Karpas-422 (cell line): ENCODE data around the gene KRT2. TPM values are rescaled to one million over a fixed set of nuclear protein-coding genes. Genes with fewer than 3 reads are reported as not detected.

Experiments used
- DNase-seq: peaks from one replicate; pipeline ENCODE4 v3.0.0-alpha.2; 2015
- H2AFZ ChIP-seq: fragments of 200-600 bp; sonication (generic); 2 replicates; pipeline ENCODE4 v1.6.1; 2014; ENCODE audit warnings: antibody characterized with exemption, low read length, mixed read lengths
- H3K27ac ChIP-seq: fragments of 200-600 bp; sonication (generic); 2 replicates; pipeline ENCODE4 v1.5.1; 2014; ENCODE audit warnings: mild to moderate bottlenecking, low read length, moderate library complexity
- H3K27me3 ChIP-seq: fragments of 200-600 bp; sonication (generic); 2 replicates; pipeline ENCODE4 v1.6.1; 2014; ENCODE audit warnings: low read length, mixed read lengths
- H3K36me3 ChIP-seq: fragments of 200-600 bp; sonication (generic); 2 replicates; pipeline ENCODE4 v1.6.1; 2014; ENCODE audit warnings: low read length, mixed read lengths; ENCODE audit not compliant: insufficient read depth
- H3K4me1 ChIP-seq: fragments of 200-600 bp; sonication (generic); 2 replicates; pipeline ENCODE4 v1.6.1; 2014; ENCODE audit warnings: mild to moderate bottlenecking, low read length, mixed read lengths
- H3K4me2 ChIP-seq: fragments of 200-600 bp; sonication (generic); 2 replicates; pipeline ENCODE4 v1.6.1; 2014; ENCODE audit warnings: low read length, low read depth, mild to moderate bottlenecking; ENCODE audit not compliant: poor library complexity, severe bottlenecking
- H3K4me3 ChIP-seq: fragments of 200-600 bp; sonication (generic); 2 replicates; pipeline ENCODE4 v1.5.1; 2014; ENCODE audit warnings: mild to moderate bottlenecking, antibody characterized with exemption, low read length, mixed read lengths
- H3K79me2 ChIP-seq: fragments of 200-600 bp; sonication (generic); 2 replicates; pipeline ENCODE4 v1.6.1; 2014; ENCODE audit warnings: mild to moderate bottlenecking, low read length, mixed read lengths
- H3K9ac ChIP-seq: fragments of 200-600 bp; sonication (generic); 2 replicates; pipeline ENCODE4 v1.6.0; 2014; ENCODE audit warnings: low read length
- H3K9me2 ChIP-seq: fragments of 200-600 bp; sonication (generic), shearing (Covaris generic); replicated peaks from 2 replicates; pipeline ENCODE4 v1.6.0; 2014; ENCODE audit warnings: mild to moderate bottlenecking, low read length, moderate library complexity; ENCODE audit not compliant: insufficient read depth
- H3K9me3 ChIP-seq: fragments of 300-700, 200-600 bp; sonication (generic); 2 replicates; pipeline ENCODE4 v1.6.1; 2014; ENCODE audit warnings: low read length, mixed read lengths
- H4K20me1 ChIP-seq: fragments of 200-600 bp; sonication (generic); 2 replicates; pipeline ENCODE4 v1.6.1; 2014; ENCODE audit warnings: mild to moderate bottlenecking, antibody characterized with exemption, low read length, low read depth; ENCODE audit not compliant: insufficient read depth
- total RNA-seq: library from RNA; depleted of rRNA; stranded (reverse); fragments of >200 nt; shearing (Covaris generic); gene quantifications from 2 replicates; pipeline ENCODE4 v1.2.3, GENCODE V29; 2014; ENCODE audit warnings: low replicate concordance

KRT2 gene
- total RNA-seq, 1 experiment from 2014 or later: not detected

DNA sequence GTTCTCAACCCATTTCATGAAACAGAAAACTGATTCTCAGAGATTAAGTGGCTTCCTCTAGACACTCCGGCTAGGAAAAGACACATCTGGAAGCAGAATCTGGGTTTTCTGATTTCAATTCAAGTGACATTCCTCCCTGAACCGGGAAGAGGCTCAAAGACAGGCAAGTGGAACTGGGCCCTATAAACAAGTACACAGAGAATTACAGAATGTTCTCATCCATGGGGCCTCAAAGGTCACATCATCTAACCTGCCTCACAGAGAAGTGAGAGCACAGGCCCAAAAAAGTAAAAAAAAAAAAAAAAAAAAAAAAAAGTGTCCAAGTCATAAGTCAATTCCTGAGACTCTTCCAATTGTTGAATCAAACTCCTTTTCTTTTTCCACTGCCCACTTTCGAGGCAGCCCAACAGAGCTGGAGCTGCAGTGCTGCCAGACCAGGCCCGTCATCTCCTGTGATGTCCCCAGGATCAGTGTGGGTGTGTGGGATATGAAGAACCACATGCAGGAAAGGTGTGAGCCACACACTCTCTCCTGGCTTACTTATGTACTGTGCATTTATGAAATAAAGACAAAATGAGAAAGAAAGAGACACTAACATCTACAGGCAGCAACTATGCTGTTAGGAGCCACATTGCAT, 31.0 kb upstream of the KRT2 start:
- Histone ChIP-seq H4K20me1 (no peaks in the 10 kb centered on the region), H3K9me2 (no peaks in the 10 kb centered on the region), H3K27me3 (no peaks in the 10 kb centered on the region), H3K9ac (no peak overlapping the region), H3K9me3 (no peaks in the 10 kb centered on the region), H3K79me2 (no peaks in the 10 kb centered on the region), H3K4me1 (no peaks in the 10 kb centered on the region), H2AFZ (no peak overlapping the region), H3K27ac (no peak overlapping the region), H3K4me3 (no peak overlapping the region), H3K36me3 (no peaks in the 10 kb centered on the region), H3K4me2 (no peak overlapping the region)
- no peak for DNase-seq

- H3K27me3 ChIP-seq: no peaks in the 10 kb centered on the region
- DNase-seq: no peak
- H3K79me2 ChIP-seq: no peaks in the 10 kb centered on the region
- no peak overlapping the region for H3K4me2 ChIP-seq
- H3K4me1 ChIP-seq: no peaks in the 10 kb centered on the region
- no peak overlapping the region for H3K27ac ChIP-seq
- no peaks in the 10 kb centered on the region for H3K9me2 ChIP-seq
- no peak overlapping the region for H3K9ac ChIP-seq
- H3K9me3 ChIP-seq: no peaks in the 10 kb centered on the region
- H2AFZ ChIP-seq: no peak overlapping the region
- H4K20me1 ChIP-seq: no peaks in the 10 kb centered on the region
- H3K36me3 ChIP-seq: no peaks in the 10 kb centered on the region
- no peak overlapping the region for H3K4me3 ChIP-seq
Measured at GRCh38 chr12:52682381-52682660, 30.3 kb upstream of the KRT2 start.

DNA sequence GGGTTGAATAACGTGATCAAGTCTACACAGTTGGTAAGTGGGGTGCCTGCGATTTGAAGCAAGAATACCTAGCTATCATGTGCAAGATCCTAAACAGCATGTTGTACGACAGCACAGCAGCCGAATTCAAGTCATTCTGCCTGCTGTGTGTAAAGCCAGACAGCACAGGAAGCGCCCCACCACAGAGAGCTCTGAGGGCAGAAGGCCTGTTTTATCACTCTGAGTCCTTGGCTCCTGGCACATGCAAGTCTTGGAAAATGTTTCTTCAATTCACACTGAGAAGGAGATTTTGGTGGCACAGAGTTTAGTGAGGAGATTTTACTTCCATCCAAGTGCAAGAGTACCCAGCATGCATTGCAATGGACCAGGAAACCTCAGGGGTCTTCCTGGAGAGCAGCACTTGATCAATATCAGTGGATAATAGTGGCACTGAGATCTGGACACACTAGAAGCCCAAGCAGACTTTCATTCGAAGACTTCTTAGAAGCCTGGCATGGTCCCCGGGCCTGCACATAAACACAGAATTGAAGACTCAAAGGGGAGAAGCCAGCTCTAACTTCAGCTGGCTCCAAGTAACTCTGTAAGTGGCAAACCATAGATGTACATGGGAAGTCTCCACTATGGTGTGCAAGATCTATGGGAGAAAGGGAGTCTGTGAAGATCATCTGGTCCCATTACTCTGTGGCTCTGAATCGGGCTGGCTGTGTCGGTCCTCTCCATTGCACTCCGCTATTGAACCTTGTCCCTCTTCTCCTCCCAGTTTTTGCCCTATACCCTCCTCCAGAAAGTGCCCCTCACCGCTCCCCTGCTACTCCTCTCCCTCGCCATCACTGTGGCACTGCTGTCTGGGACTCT, 29.7 kb upstream of the KRT2 start:
- DNase-seq: no peak
- no peaks in the 10 kb centered on the region for H3K27me3 ChIP-seq
- H4K20me1 ChIP-seq: no peaks in the 10 kb centered on the region
- no peaks in the 10 kb centered on the region for H3K79me2 ChIP-seq
- H2AFZ ChIP-seq: no peak overlapping the region
- no peaks in the 10 kb centered on the region for H3K4me1 ChIP-seq
- H3K4me2 ChIP-seq: no peak overlapping the region
- H3K9me2 ChIP-seq: no peaks in the 10 kb centered on the region
- H3K9me3 ChIP-seq: no peaks in the 10 kb centered on the region
- H3K4me3 ChIP-seq: no peak overlapping the region
- H3K27ac ChIP-seq: no peak overlapping the region
- no peak overlapping the region for H3K9ac ChIP-seq
- no peaks in the 10 kb centered on the region for H3K36me3 ChIP-seq

GRCh38 chr12:52680363-52680762, 28.4 kb upstream of the KRT2 start, which contains the start of gene KRT1:
KRT1 (minus strand) TSS chr12:52680407; CDS start chr12:52680348, 59 bp downstream.
- Histone ChIP-seq H3K79me2 (no peaks in the 10 kb centered on the region), H3K4me2 (no peak within 1 kb of the TSS), H4K20me1 (no peaks in the 10 kb centered on the region), H2AFZ (no peak within 1 kb of the TSS), H3K4me3 (no peak within 1 kb of the TSS), H3K9me3 (no peaks in the 10 kb centered on the region), H3K9ac (no peak within 1 kb of the TSS), H3K27me3 (no peaks in the 10 kb centered on the region), H3K9me2 (no peaks in the 10 kb centered on the region), H3K36me3 (no peaks in the 10 kb centered on the region), H3K27ac (no peak within 1 kb of the TSS), H3K4me1 (no peaks in the 10 kb centered on the region)
- DNase-seq: no peak

GRCh38 chr12:52679875-52680274, 27.9 kb upstream of the KRT2 start:
- Histone ChIP-seq H3K27ac (no peak overlapping the region), H3K9me3 (no peaks in the 10 kb centered on the region), H4K20me1 (no peaks in the 10 kb centered on the region), H2AFZ (no peak overlapping the region), H3K9me2 (no peaks in the 10 kb centered on the region), H3K4me2 (no peak overlapping the region), H3K4me1 (no peaks in the 10 kb centered on the region), H3K9ac (no peak overlapping the region), H3K36me3 (no peaks in the 10 kb centered on the region), H3K27me3 (no peaks in the 10 kb centered on the region), H3K4me3 (no peak overlapping the region), H3K79me2 (no peaks in the 10 kb centered on the region)
- DNase-seq: no peak

DNA sequence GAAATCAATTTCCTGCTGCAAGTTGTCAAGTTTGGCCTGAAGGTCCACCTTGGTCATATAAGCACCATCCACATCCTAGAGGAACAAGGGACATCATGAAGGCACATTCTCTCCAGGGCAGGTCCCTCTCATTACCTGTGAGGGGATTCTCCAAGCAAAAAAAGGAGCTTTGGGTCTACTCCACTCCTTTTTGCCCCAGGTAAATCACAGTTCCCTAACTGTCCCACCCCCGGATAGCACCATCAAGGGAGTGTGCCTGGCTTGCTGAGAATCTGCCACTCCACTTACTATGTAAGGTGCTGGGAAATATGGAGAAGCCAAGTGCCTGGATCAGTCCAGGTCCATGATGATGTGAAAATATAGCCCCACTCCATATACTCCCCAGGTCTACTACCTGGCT, 25.7 kb upstream of the KRT2 start:
- no peak overlapping the region for H3K27ac ChIP-seq
- no peaks in the 10 kb centered on the region for H3K9me3 ChIP-seq
- H3K4me2 ChIP-seq: no peak overlapping the region
- H2AFZ ChIP-seq: no peak overlapping the region
- no peaks in the 10 kb centered on the region for H3K27me3 ChIP-seq
- H3K79me2 ChIP-seq: no peaks in the 10 kb centered on the region
- no peaks in the 10 kb centered on the region for H4K20me1 ChIP-seq
- no peak for DNase-seq
- H3K9ac ChIP-seq: no peak overlapping the region
- no peak overlapping the region for H3K4me3 ChIP-seq
- H3K9me2 ChIP-seq: no peaks in the 10 kb centered on the region
- no peaks in the 10 kb centered on the region for H3K36me3 ChIP-seq
- H3K4me1 ChIP-seq: no peaks in the 10 kb centered on the region

DNA sequence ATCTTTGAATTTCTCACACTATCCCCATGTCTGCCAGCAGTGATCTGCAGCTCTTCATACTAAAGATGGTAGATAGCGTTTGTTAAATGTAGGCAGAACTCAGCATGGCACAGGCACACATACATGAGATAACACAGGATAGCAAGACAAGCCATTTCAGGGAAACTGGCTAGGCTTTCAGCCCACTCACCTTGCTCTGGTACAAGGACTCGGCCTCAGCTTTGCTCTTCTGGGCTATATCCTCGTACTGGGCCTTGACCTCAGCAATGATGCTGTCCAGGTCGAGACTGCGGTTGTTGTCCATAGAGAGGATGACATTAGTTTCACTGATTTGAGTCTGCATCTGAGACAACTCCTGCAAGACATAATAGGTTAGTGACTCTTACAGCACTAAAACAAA, 25.1 kb upstream of the KRT2 start:
- Histone ChIP-seq H3K27ac (no peak overlapping the region), H3K9ac (no peak overlapping the region), H4K20me1 (no peaks in the 10 kb centered on the region), H3K4me2 (no peak overlapping the region), H3K4me1 (no peaks in the 10 kb centered on the region), H2AFZ (no peak overlapping the region), H3K79me2 (no peaks in the 10 kb centered on the region), H3K9me2 (no peaks in the 10 kb centered on the region), H3K36me3 (no peaks in the 10 kb centered on the region), H3K4me3 (no peak overlapping the region), H3K9me3 (no peaks in the 10 kb centered on the region), H3K27me3 (no peaks in the 10 kb centered on the region)
- DNase-seq: no peak

- no peak overlapping the region for H3K4me3 ChIP-seq
- no peaks in the 10 kb centered on the region for H3K9me2 ChIP-seq
- H3K9ac ChIP-seq: no peak overlapping the region
- no peaks in the 10 kb centered on the region for H3K9me3 ChIP-seq
- H3K79me2 ChIP-seq: no peaks in the 10 kb centered on the region
- no peaks in the 10 kb centered on the region for H4K20me1 ChIP-seq
- no peaks in the 10 kb centered on the region for H3K4me1 ChIP-seq
- H2AFZ ChIP-seq: no peak overlapping the region
- no peak for DNase-seq
- H3K4me2 ChIP-seq: no peak overlapping the region
- H3K27me3 ChIP-seq: no peaks in the 10 kb centered on the region
- no peak overlapping the region for H3K27ac ChIP-seq
- H3K36me3 ChIP-seq: no peaks in the 10 kb centered on the region
Measured at GRCh38 chr12:52676163-52676562, 24.2 kb upstream of the KRT2 start.
